Natural killer cell (primary cell): ENCODE measurements around the gene OR2A14. TPM values are rescaled to one million over a fixed set of nuclear protein-coding genes. Genes with fewer than 3 reads are reported as not detected.

Experiments used
- ATAC-seq, 3 donors: fragments of 150-1000 bp in 2 of 3; fragments of 200-7000 bp in 1 of 3; cut with Tn5 transposase; 1 replicate in 1 of 3; 2 replicates in 2 of 3; pipeline ENCODE4 v1.10.0; 2021; ENCODE audit warnings: mild to moderate bottlenecking in 2 of 3, moderate library complexity in 2 of 3
- DNase-seq, 2 donors: peaks; one replicate each; pipeline versions ENCODE4 v3.0.0 to v3.0.0-alpha.2; 2013 to 2021; ENCODE audit warnings: mixed read lengths in 1 of 2
- H3K27ac ChIP-seq: one replicate; pipeline ENCODE4 v1.5.1; 2013; ENCODE audit warnings: mild to moderate bottlenecking, low read length
- H3K27me3 ChIP-seq: one replicate; pipeline ENCODE4 v1.6.1; 2013; ENCODE audit warnings: low read length; ENCODE audit not compliant: control insufficient read depth, insufficient read depth
- H3K36me3 ChIP-seq: one replicate; pipeline ENCODE4 v1.6.1; 2013; ENCODE audit warnings: low read length; ENCODE audit not compliant: control insufficient read depth, insufficient read depth
- H3K4me1 ChIP-seq: one replicate; pipeline ENCODE4 v1.6.1; 2013; ENCODE audit warnings: low read length; ENCODE audit not compliant: control insufficient read depth, insufficient read depth
- H3K4me3 ChIP-seq: one replicate; pipeline ENCODE4 v1.5.1; 2013; ENCODE audit warnings: low read length
- H3K9me3 ChIP-seq: one replicate; pipeline ENCODE4 v1.6.1; 2013; ENCODE audit warnings: low read length; ENCODE audit not compliant: control insufficient read depth, insufficient read depth
- H3K27ac Mint-ChIP-seq, 2 donors: one replicate each; pipeline ENCODE4 v1.8.0; 2022; ENCODE audit warnings: mild to moderate bottlenecking in 2 of 2, mixed read lengths in 2 of 2, moderate library complexity in 1 of 2
- H3K27me3 Mint-ChIP-seq, 2 donors: one replicate each; pipeline ENCODE4 v1.8.0; 2022; ENCODE audit warnings: low read depth in 2 of 2, mixed read lengths in 2 of 2
- H3K36me3 Mint-ChIP-seq: one replicate; pipeline ENCODE4 v1.8.0; 2022; ENCODE audit warnings: mixed read lengths
- H3K4me1 Mint-ChIP-seq, 2 donors: one replicate each; pipeline ENCODE4 v1.8.0; 2022; ENCODE audit warnings: mixed read lengths in 2 of 2
- H3K4me3 Mint-ChIP-seq: one replicate; pipeline ENCODE4 v1.8.0; 2022; ENCODE audit warnings: mild to moderate bottlenecking, moderate library complexity, mixed read lengths
- H3K9me3 Mint-ChIP-seq, 2 donors: one replicate each; pipeline ENCODE4 v1.8.0; 2022; ENCODE audit warnings: mixed read lengths in 2 of 2
- WGBS: methylation state at CpG from one replicate; pipeline ENCODE4 v1.1.7; 2013; ENCODE audit warnings: missing lambda C conversion rate; ENCODE audit not compliant: insufficient coverage; 5-methylcytosine and 5-hydroxymethylcytosine counted together
- intact Hi-C: fragments of 100-400 bp; cut with micrococcal nuclease; formaldehyde crosslinking; loops from one replicate; pipeline ENCODE4 v1.14.2; 2022
- total RNA-seq, 4 donors: library from RNA; stranded (reverse); fragments of 120-200 nt in 1 of 4; gene quantifications; one replicate each; pipeline versions ENCODE4 v1.2.3 to v1.2.4, GENCODE V29; 2013 to 2022
- TF ChIP-seq, protein P1 (sequence below): fragments of 200-600 bp; IDR thresholded peaks from one replicate; pipeline ENCODE4 v1.8.0; 2022; ENCODE audit warnings: antibody characterized with exemption

OR2A14 gene
- total RNA-seq, 3 donors from 2014 or later (not counting 1 experiment from before 2014, with no cell fraction given), result not detected

DNA sequence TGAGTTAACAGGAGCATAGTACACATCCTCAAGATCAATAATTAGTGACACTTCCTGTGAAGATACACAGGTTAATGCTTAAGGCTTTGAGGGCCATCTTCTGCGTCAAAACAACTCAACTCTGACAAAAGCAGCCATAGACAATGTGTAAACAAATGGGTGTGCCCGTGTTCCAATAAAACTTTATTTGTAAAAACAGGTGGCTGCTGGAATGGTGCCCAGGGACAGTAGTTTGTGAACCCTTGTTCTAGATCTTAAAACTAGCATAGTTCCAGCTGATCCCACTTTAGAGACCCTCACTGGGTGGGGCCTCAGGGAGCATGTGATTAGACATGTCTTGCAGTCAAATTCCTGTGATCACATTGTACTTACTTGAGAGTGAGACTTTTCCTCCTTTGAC, 7.8 kb downstream of the OR2A14 start:
- DNase-seq, result no peak
- Histone ChIP-seq H3K36me3 (no peaks in the 10 kb centered on the region), H3K4me3 (no peak overlapping the region), H3K9me3 (no peaks in the 10 kb centered on the region), H3K27me3 (no peaks in the 10 kb centered on the region), H3K27ac (no peak overlapping the region), H3K4me1 (no peaks in the 10 kb centered on the region)
- Mint-ChIP-seq H3K27me3 (peaks cover 0 to 2% of the 10 kb centered on the region in 2 donors), H3K27ac (no peak overlapping the region), H3K4me3 (no peak overlapping the region), H3K36me3 (no peaks in the 10 kb centered on the region), H3K4me1 (no peaks in the 10 kb centered on the region), H3K9me3 (no peaks in the 10 kb centered on the region)
- TF ChIP-seq, protein P1, sequence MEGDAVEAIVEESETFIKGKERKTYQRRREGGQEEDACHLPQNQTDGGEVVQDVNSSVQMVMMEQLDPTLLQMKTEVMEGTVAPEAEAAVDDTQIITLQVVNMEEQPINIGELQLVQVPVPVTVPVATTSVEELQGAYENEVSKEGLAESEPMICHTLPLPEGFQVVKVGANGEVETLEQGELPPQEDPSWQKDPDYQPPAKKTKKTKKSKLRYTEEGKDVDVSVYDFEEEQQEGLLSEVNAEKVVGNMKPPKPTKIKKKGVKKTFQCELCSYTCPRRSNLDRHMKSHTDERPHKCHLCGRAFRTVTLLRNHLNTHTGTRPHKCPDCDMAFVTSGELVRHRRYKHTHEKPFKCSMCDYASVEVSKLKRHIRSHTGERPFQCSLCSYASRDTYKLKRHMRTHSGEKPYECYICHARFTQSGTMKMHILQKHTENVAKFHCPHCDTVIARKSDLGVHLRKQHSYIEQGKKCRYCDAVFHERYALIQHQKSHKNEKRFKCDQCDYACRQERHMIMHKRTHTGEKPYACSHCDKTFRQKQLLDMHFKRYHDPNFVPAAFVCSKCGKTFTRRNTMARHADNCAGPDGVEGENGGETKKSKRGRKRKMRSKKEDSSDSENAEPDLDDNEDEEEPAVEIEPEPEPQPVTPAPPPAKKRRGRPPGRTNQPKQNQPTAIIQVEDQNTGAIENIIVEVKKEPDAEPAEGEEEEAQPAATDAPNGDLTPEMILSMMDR, result no peak
- intact Hi-C loops, result no loop called here
- ATAC-seq, result no peak
- 88% methylated on average over 2 of the region's 2 CpGs for WGBS

DNA sequence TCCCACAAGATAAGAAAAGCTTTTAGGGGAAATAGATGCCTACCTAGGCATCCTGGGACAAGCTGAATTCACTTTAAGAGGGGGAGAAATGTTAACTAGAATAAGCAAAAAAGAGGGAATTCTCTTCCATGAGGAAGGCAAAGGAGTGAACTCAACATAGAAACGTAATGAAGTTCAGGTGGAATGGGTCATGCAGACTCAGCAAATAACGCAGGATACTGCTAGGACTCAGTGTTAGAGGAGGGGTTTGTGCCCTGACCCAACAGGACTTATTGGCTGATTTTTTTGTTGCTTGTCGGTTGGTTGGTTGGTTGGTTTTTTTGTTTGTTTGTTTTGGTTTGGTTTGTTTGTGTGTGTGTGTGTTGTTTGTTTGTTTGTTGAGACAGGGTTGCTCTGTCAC, 9.3 kb downstream of the OR2A14 start:
- Histone ChIP-seq H3K27me3 (no peaks in the 10 kb centered on the region), H3K36me3 (no peaks in the 10 kb centered on the region), H3K27ac (no peak overlapping the region), H3K4me1 (no peaks in the 10 kb centered on the region), H3K4me3 (no peak overlapping the region), H3K9me3 (no peaks in the 10 kb centered on the region)
- no peak for ATAC-seq
- Mint-ChIP-seq H3K36me3 (no peaks in the 10 kb centered on the region), H3K9me3 (no peaks in the 10 kb centered on the region), H3K4me1 (no peaks in the 10 kb centered on the region), H3K27ac (no peak overlapping the region), H3K27me3 (no peaks in the 10 kb centered on the region), H3K4me3 (no peak overlapping the region)
- no peak for DNase-seq
- WGBS, result 83% methylated on average over 3 of the region's 3 CpGs
- TF ChIP-seq, protein P1, result no peak
- intact Hi-C loops, result no loop called here

DNA sequence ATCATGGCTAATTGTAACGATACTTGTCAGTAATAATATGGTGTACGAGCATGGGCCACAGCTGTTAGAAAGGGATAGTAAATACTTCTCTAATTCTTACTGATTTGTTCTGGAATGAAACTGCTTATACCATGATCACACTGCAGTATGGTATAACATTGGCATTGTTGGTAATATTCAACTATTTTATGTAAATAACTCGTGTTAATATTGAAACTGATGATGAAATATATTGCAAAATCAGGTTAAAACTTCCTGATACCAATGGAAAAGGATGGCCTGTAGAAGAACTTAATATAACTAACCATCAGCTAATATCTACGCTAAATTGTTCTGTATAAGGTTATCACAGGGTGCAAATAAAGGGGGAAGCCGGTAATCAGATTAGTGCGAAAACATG, 10.3 kb downstream of the OR2A14 start:
- H3K27ac ChIP-seq, result no peak overlapping the region
- H3K27ac Mint-ChIP-seq, result no peak overlapping the region
- no peak overlapping the region for H3K4me3 Mint-ChIP-seq
- no peak for DNase-seq
- no peaks in the 10 kb centered on the region for H3K27me3 ChIP-seq
- H3K4me1 Mint-ChIP-seq, result no peaks in the 10 kb centered on the region
- intact Hi-C loops, result no loop called here
- H3K9me3 Mint-ChIP-seq, result no peaks in the 10 kb centered on the region
- 0% methylated on average over 1 of the region's 6 CpGs for whole genome bisulfite sequencing
- H3K9me3 ChIP-seq, result no peaks in the 10 kb centered on the region
- no peak for ATAC-seq
- H3K4me3 ChIP-seq, result no peak overlapping the region
- no peaks in the 10 kb centered on the region for H3K4me1 ChIP-seq
- no peaks in the 10 kb centered on the region for H3K36me3 ChIP-seq
- no peaks in the 10 kb centered on the region for H3K27me3 Mint-ChIP-seq
- TF ChIP-seq, protein P1, result no peak
- no peaks in the 10 kb centered on the region for H3K36me3 Mint-ChIP-seq

DNA sequence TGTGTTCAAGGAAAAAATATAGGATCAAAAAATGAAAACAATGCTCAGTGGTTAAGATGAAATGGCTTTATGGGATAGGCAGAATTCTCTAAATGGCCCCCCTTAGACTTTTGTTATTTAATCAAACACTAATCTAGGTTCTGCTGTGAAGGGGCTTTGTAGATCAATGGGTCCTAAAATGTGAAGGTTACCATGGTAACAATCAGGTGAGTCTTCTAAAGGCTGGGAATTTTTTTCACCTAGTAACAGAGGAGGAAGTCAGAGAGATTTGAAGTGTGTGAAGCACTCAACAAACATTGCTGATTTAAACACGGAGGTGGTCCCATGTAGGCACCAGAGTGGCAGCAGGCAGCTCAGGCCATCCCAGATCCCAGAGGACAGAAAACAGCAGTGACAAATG, 11.1 kb downstream of the OR2A14 start:
- Mint-ChIP-seq H3K4me3 (no peak overlapping the region), H3K27ac (no peak overlapping the region), H3K27me3 (no peaks in the 10 kb centered on the region), H3K4me1 (no peaks in the 10 kb centered on the region), H3K9me3 (no peaks in the 10 kb centered on the region), H3K36me3 (no peaks in the 10 kb centered on the region)
- TF ChIP-seq, protein P1, result no peak
- no peak for DNase-seq
- H3K36me3 ChIP-seq, result no peaks in the 10 kb centered on the region
- no peak for ATAC-seq
- no peaks in the 10 kb centered on the region for H3K9me3 ChIP-seq
- WGBS, result 83% methylated on average over 1 of the region's 1 CpG
- intact Hi-C loops, result no loop called here
- H3K4me1 ChIP-seq, result no peaks in the 10 kb centered on the region
- H3K27me3 ChIP-seq, result no peaks in the 10 kb centered on the region
- H3K4me3 ChIP-seq, result no peak overlapping the region
- no peak overlapping the region for H3K27ac ChIP-seq
